ENCODE results near the gene LDLRAD4. TPM values are rescaled to one million over a fixed set of nuclear protein-coding genes. Genes with fewer than 3 reads are reported as not detected.

Gene LDLRAD4
- total RNA-seq, 3 donors from 2014 or later = 17.5 to 20.4 (median 18.3) TPM

DNA sequence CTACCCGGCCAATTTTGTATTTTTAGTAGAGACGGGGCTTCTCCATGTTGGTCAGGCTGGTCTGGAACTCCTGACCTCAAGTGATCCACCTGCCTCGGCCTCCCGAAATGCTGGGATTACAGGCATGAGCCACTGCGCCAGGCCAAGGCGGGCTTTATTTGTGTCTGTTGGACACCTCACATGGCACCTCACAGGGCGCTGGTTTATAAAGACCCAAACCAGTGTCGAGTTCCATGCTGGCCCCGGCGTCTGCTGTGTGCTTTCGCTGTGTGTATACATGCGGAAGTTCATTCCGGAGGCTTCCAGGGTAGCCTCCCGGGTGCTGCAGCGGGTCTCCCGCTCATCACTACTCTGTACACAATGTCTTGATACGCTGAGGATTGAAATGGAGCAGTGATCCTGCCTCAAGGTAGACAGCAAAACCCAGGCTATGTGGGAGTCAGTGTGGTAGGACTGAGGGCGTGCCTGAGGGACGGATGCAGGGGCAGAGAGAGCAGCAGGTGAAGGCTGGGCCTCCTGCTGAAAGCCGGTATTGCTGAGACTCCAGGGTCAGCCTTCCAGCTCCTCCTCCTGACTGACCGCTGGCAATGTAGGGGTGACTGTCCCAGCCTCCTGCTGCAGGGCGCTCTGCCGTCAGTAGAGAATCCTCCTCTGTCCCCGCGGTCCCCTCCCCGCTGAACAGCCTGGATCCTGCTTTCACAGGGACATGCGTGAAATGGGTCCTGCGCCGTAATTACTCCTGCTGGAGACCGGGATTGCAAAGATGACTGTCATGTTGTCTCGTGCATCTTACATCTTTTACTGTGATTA is 22.7 kb downstream of the LDLRAD4 start:
- DNase-seq (no peak), ATAC-seq (no peak)

DNA sequence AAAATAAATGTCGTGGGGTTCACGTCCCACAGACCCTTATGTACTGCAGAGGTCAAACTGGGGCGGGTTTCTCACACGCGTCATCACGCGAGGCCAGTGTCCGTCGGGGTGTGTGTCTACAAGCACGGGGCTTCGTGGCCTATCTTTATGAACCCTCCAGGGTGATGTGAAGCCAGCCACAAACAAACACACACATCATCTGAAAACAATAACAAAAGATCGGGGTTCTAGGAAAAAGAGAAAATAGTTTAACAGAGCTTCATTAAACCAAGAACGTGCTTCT is 23.3 kb downstream of the LDLRAD4 start:
- Mint-ChIP-seq H3K4me3 (no peak overlapping the region), H3K4me1 (ENCODE audit: low read depth) (no peaks in the 10 kb centered on the region), H3K9me3 (no peaks in the 10 kb centered on the region), H3K27me3 (ENCODE audit: low read depth) (no peaks in the 10 kb centered on the region), H3K36me3 (ENCODE audit: insufficient read depth) (no peaks in the 10 kb centered on the region)
- ATAC-seq = no peak
- DNase-seq = no peak

More for the DNA sequence above, 22.7 kb downstream of the LDLRAD4 start:
- no peaks in the 10 kb centered on the region for H3K4me1 Mint-ChIP-seq (ENCODE audit: low read depth)
- H3K4me3 Mint-ChIP-seq = no peak overlapping the region
- no peaks in the 10 kb centered on the region for H3K27me3 Mint-ChIP-seq (ENCODE audit: low read depth)
- no peaks in the 10 kb centered on the region for H3K9me3 Mint-ChIP-seq
- no peaks in the 10 kb centered on the region for H3K36me3 Mint-ChIP-seq (ENCODE audit: insufficient read depth)

DNA sequence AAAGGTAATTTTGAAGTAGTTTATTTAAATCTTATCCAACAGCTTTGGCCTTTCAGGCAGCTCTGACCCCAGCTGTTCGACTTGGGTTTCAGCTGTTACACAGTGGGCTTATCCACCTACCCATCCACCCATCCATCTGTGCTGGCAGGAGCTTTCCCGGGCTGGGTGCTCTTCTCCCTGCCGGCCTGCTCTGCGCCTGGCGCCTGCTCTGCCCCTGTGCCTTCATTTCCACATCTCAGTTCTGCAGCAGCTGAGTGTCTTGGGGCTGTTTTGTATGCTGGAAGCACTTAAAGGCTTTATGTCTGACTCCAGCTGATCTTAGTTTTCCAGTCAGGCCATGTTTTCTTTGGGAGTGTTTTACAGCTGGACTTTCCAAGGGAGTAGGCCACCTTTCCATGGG is 24.2 kb downstream of the LDLRAD4 start:
- DNase-seq = no peak
- no peak overlapping the region for H3K4me3 Mint-ChIP-seq
- no peaks in the 10 kb centered on the region for H3K4me1 Mint-ChIP-seq (ENCODE audit: low read depth)
- no peaks in the 10 kb centered on the region for H3K9me3 Mint-ChIP-seq
- H3K27me3 Mint-ChIP-seq (ENCODE audit: low read depth) = no peaks in the 10 kb centered on the region
- no peak for ATAC-seq
- H3K36me3 Mint-ChIP-seq (ENCODE audit: insufficient read depth) = no peaks in the 10 kb centered on the region

DNA sequence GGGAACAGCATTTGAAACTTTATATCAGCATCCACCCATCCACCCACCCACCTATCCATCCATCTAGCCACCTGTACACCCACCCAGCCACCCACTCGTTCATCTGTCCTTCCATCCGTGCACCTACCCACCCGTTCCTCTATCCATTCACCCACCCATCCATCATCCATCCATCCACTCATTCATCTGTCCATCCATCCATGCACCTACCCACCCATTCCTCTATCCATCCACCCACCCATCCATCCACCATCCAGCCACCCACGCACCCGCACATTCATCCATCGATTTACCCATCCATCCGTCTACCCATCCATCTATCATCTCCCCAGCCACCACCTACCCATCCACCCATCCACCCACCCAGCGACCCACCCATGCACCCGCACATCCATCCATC is 24.8 kb downstream of the LDLRAD4 start:
- DNase-seq = no peak
- H3K4me3 Mint-ChIP-seq = no peak overlapping the region

DNA sequence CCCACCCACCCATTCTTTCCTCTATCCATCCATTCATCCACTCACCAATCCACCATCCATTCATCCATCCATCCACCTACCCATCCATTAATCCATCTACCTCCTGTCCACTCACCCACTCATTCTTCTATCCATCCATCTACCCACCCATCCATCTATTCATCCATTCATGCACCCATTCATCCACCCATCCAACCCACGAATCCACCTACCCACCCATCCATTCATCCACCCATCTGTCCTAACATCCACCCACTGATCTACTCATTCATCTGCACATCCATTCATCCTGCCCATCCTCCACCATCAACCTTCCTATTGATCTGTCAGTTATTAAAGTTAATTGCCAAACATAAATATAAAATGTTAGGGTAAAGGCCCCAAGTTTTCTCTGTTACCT is 25.6 kb downstream of the LDLRAD4 start:
- ATAC-seq = no peak
- Mint-ChIP-seq H3K9me3 (no peaks in the 10 kb centered on the region), H3K4me1 (ENCODE audit: low read depth) (no peaks in the 10 kb centered on the region), H3K4me3 (no peak overlapping the region), H3K27me3 (ENCODE audit: low read depth) (no peaks in the 10 kb centered on the region), H3K36me3 (ENCODE audit: insufficient read depth) (no peaks in the 10 kb centered on the region)
- DNase-seq = no peak

More for the DNA sequence above, 24.8 kb downstream of the LDLRAD4 start:
- no peak for ATAC-seq
- Mint-ChIP-seq H3K27me3 (ENCODE audit: low read depth) (no peaks in the 10 kb centered on the region), H3K36me3 (ENCODE audit: insufficient read depth) (no peaks in the 10 kb centered on the region), H3K4me1 (ENCODE audit: low read depth) (no peaks in the 10 kb centered on the region), H3K9me3 (no peaks in the 10 kb centered on the region)

DNA sequence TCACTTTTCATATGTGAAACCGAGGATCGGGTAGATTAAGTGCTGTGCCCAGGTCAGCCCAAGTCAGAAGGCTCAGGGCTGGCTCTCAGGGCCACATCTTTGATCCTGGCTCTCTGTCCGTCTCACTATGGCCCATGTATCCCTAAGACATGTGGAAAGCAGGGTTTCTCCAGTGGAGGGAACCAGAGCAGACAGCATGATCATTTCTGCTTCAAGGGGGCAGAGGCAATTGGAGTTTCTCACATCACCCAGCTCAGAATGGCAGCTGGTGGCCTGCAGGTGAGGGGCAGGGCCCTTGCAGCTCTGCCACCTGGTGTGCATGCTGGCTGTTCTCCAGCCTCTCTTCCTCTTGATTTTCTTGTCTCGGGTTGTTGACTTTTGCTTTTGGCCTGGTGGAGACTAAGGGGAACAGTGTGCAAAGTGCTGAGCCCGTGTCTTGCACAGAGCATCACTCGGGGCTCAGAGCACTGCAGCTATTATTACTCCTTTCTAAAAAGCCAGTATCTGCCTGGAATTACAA is 27.0 kb downstream of the LDLRAD4 start:
- H3K4me1 Mint-ChIP-seq (ENCODE audit: low read depth) = no peaks in the 10 kb centered on the region
- H3K27me3 Mint-ChIP-seq (ENCODE audit: low read depth) = no peaks in the 10 kb centered on the region
- H3K36me3 Mint-ChIP-seq (ENCODE audit: insufficient read depth) = no peaks in the 10 kb centered on the region
- no peak for ATAC-seq
- H3K4me3 Mint-ChIP-seq = no peak overlapping the region
- no peaks in the 10 kb centered on the region for H3K9me3 Mint-ChIP-seq
- DNase-seq = no peak

DNA sequence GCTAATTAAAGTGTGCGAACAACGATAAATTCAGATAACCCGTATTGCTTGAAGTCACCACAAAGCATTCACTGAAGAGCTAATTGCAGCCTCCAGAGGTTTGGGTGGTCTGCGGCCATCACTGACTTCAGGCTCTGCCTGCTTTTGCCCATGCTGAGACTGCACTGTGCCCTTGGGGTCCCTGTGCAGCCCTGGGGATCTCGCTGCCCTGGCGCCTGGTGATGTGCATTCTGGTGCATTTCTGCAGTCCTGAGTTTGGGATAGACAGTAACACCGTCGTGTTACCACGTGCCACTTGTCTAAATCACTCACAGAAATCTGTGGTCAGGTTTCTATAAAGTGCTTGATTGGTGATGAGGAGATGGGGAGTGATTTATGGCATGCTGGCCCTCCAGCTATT is 27.6 kb downstream of the LDLRAD4 start:
- no peaks in the 10 kb centered on the region for H3K27me3 Mint-ChIP-seq (ENCODE audit: low read depth)
- ATAC-seq (no peak), DNase-seq (no peak)
- H3K4me3 Mint-ChIP-seq = no peak overlapping the region
- H3K36me3 Mint-ChIP-seq (ENCODE audit: insufficient read depth) = no peaks in the 10 kb centered on the region
- H3K9me3 Mint-ChIP-seq = no peaks in the 10 kb centered on the region
- H3K4me1 Mint-ChIP-seq (ENCODE audit: low read depth) = no peaks in the 10 kb centered on the region

DNA sequence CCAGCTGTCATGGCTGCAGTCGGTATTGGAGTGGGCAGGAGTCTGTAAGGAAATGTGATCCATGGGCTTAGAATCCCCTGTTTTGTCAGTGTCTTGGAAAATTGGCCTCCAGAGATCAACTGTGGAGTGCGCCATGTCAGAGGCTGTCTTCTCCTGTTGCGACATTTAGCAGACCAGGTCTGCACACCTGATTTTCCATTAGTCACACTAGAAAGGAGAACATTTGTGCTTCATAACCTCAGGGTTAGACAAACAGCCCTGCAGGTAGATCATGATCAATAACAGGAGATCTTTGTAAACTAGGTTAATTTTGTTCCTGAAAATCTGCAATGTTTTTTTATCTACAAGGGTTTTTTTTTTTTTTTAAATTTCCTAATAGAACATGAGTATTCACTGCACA is 28.0 kb downstream of the LDLRAD4 start:
- DNase-seq = no peak
- no peaks in the 10 kb centered on the region for H3K9me3 Mint-ChIP-seq

DNA sequence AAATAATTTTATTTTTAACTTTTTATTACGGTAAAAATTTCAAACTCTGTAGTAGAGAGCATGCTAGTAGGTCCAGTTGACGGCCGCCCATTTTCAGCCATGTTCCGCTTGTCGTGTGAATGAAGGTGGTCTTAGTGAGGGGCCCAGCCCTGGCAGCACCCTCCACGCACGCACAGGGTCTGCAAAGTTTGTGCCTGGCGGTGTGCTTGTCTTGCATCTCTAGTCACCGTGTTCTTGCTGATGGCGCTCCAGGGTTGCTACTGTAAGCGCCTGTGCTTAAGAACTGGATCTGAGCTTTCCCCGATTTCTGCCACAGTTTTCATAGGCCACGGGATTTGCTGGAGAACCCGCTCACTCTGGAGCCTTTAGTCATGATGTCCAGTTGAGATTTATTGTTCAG is 28.9 kb downstream of the LDLRAD4 start:
- Mint-ChIP-seq H3K4me3 (no peak overlapping the region), H3K36me3 (ENCODE audit: insufficient read depth) (no peaks in the 10 kb centered on the region), H3K9me3 (no peaks in the 10 kb centered on the region), H3K4me1 (ENCODE audit: low read depth) (no peaks in the 10 kb centered on the region), H3K27me3 (ENCODE audit: low read depth) (no peaks in the 10 kb centered on the region)
- DNase-seq = no peak
- ATAC-seq = no peak

More for the DNA sequence above, 28.0 kb downstream of the LDLRAD4 start:
- Mint-ChIP-seq H3K36me3 (ENCODE audit: insufficient read depth) (no peaks in the 10 kb centered on the region), H3K4me1 (ENCODE audit: low read depth) (no peaks in the 10 kb centered on the region), H3K4me3 (no peak overlapping the region), H3K27me3 (ENCODE audit: low read depth) (no peaks in the 10 kb centered on the region)
- no peak for ATAC-seq

DNA sequence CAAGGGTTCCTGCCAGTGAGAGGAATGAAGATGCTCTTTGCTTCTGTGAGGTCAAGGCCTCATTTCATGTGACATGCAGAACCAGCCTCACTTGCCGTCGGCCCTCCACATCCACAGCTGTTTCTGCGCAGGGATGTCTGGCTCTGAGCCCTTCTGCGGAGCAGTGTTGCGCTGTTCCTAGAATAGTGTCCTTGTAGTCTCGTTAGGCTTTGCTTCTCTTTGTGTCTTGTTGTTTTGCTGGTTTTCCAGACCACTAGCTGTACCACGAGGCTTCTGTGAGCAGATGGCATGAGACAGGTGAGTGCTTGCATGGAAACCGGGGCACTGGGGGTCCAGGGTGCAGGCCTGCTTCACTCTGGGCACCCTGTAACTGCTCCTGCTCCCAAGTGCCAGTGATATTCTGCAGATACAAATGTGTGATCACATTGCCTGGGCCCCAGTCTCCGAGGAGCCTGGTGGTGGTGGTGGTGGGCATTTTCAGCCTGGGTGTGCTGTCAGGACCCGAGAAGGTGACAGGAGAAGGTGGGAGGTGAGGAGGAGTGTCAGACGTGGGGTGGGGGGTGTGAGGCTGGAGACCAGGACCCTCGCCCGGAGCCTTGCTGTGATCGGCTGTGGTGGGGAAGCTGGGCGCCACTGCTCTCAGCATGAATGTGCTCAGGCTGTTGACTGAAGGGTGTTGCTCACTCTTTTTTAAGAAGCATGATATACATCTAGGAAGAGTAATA is 34.3 kb downstream of the LDLRAD4 start:
- H3K9me3 Mint-ChIP-seq = no peaks in the 10 kb centered on the region
- DNase-seq = no peak
- no peak overlapping the region for H3K4me3 Mint-ChIP-seq
- no peaks in the 10 kb centered on the region for H3K27me3 Mint-ChIP-seq (ENCODE audit: low read depth)
- ATAC-seq = no peak
- H3K4me1 Mint-ChIP-seq (ENCODE audit: low read depth) = no peaks in the 10 kb centered on the region
- no peaks in the 10 kb centered on the region for H3K36me3 Mint-ChIP-seq (ENCODE audit: insufficient read depth)

DNA sequence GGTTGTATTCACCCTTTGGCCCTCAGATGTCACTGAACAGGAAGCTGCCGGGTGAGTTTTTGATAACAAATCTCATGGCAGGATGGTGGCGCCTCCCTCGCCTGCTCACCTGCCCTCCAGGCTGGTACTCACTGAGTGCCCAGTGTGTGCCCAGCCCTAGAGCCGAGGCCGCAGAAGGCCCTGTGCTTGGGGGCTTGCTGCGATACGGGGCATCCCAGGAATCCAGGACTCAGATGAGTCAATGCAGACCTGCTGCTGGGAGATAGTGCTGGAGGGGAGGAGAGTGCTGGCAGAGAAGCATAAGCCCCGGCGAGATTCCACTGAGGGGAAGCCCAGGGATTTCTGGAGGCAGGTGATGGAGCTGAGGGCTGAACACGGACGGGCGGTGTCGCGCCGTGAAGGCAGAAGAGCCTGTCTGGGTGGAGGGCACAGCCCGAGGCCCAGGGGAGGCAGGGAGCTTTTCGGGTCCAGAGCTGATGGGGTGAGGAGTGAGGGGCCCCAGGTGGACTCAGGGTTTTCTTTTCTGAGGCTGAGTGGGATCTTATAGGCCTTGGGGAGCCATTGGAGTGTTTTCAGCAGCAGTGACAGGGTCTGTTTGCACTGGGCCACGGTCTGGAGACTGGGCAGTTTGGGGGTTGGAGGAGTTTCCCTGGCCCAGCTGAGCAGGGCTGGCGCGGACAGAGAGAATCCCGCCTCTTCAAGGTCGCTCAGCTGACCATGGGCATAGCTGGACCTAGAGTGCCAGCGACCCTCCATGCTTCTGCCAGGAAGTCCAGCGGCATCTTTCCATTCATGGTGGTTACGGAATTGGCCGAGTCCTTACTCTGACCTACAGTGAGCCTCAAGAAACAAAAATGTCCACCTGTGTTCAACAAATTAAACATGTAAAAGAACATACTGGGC is 35.5 kb downstream of the LDLRAD4 start:
- no peak for DNase-seq

DNA sequence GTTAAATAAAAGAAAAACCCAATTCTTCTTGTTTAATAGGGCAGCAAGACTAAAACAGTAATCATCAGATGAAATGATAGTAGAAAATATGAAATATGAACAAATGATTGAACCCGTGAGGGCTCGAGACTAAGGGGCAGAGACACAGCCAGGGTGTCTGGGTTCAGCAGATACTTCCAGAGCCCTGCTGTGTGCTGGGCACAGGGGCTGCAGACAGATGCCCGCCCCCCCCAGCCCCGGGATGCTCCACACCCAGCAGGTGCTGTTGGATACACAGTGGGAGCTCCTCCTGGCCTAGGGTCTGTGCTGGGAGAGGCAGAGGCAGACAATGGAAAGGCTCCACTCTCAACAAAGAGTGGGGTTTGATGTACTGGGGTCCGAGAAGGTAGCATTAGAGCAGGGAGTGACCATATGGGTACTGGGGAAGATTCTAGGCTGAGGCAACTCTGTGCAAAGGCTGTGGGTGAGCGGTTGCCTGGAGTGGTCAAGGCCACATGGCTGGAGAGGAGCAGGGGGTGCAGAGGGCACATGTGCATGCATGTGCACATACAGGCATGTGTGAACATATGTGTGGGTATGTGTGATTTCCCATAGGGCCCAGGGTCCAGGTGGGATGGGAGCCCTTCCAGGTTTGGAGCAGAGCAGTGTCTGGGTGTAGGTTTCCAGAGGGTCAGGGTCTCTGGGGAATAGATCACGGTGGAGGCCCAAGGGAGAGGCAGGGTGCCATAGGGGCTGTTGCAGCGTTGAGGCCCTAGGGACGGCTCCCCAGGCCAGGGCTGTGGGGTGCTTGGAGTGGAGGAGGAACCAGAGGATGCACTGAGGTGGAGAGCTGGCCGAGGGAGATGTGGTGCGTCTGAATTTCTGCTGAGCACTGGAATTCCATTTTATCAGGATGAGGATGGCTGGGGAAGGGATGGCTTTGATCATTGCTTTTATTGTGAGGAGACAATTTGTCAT is 36.7 kb downstream of the LDLRAD4 start:
- ATAC-seq (no peak), DNase-seq (no peak)
- Mint-ChIP-seq H3K4me1 (ENCODE audit: low read depth) (peaks cover 9% of the 10 kb centered on the region), H3K9me3 (no peaks in the 10 kb centered on the region), H3K27me3 (ENCODE audit: low read depth) (no peaks in the 10 kb centered on the region), H3K4me3 (no peak overlapping the region), H3K36me3 (ENCODE audit: insufficient read depth) (no peaks in the 10 kb centered on the region)

More for the DNA sequence above, 35.5 kb downstream of the LDLRAD4 start:
- H3K36me3 Mint-ChIP-seq (ENCODE audit: insufficient read depth) = no peaks in the 10 kb centered on the region
- no peaks in the 10 kb centered on the region for H3K9me3 Mint-ChIP-seq
- no peak for ATAC-seq
- H3K4me1 Mint-ChIP-seq (ENCODE audit: low read depth) = no peaks in the 10 kb centered on the region
- no peak overlapping the region for H3K4me3 Mint-ChIP-seq
- H3K27me3 Mint-ChIP-seq (ENCODE audit: low read depth) = no peaks in the 10 kb centered on the region

DNA sequence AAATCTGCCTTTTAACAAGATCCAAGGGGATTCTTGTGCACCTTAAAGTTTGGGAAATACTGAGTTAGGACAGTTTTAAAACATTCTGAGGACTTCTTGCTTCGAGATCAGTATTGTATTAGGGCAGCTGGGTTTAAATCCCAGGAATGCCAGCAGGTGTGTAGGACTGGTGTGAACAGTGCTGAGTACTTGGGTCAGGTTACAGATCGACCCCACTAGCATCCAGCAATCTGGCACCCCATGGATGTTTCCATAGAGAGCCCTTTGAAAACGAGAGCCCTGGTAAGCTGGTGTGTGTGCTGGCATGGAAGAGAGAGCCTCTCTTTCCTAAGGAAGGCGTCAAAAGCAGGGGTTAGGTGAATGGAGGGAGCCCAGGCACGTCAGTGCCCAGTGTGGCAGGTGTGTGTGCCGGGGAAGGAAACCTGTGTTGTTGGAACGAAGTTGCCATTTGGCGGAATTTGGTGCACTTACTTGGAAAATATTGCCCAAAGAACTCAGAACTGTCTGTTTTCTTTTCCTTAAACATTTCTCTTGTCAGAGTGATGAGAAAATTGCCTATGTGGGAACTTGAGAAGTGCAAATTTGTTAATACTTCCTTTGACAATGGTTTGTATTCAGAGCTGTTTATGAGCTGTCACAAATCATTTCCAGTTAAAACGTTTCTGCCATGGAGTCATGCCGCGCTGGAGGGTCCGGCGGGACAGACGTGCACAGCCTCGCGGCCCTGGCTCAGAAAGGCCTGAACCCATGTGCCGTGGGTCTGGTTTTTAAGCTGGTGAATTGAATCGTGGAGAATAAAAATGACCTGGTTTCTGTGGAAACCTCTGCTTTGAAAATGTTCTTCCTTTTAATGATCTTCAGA is 38.1 kb downstream of the LDLRAD4 start:
- no peak for DNase-seq
- no peak for ATAC-seq
- H3K9me3 Mint-ChIP-seq = no peaks in the 10 kb centered on the region

More for the DNA sequence above, 38.1 kb downstream of the LDLRAD4 start:
- Mint-ChIP-seq H3K27me3 (ENCODE audit: low read depth) (no peaks in the 10 kb centered on the region), H3K4me1 (ENCODE audit: low read depth) (peaks cover 23% of the 10 kb centered on the region), H3K4me3 (no peak overlapping the region), H3K36me3 (ENCODE audit: insufficient read depth) (no peaks in the 10 kb centered on the region)
